ENCODE measurements around the gene LDLRAP1. TPM values are rescaled to one million over a fixed set of nuclear protein-coding genes. Genes with fewer than 3 reads are reported as not detected.

The LDLRAP1 gene
- total and polyA plus RNA-seq, 9 of the 15 experiments (the other 6 are each of a cell fraction or from before 2014, with no cell fraction given): 0.56 to 29.6 (median 16.2) TPM

GRCh38 chr1:25550155-25550506 lies 6.7 kb downstream of the LDLRAP1 start (continued):
- peak; percentile 97 for TF ChIP-seq JUND (IDR thresholded peaks at IDR 0.05; ENCODE audit: borderline replicate concordance, low read depth, low read length)
- peak; percentile 91 for TF ChIP-seq JUND (tag; IDR thresholded peaks at IDR 0.05; ENCODE audit: borderline replicate concordance, low read depth, low read length)
- TF ChIP-seq RAD51 (IDR thresholded peaks at IDR 0.05; ENCODE audit: borderline replicate concordance, low read depth): no peak
- peak; percentile 81; the same call in 1 of the 2 replicates for TF ChIP-seq ARID3A (IDR thresholded peaks at IDR 0.05; ENCODE audit: borderline replicate concordance, low read depth, low read length)
- TF ChIP-seq MEF2A (IDR thresholded peaks at IDR 0.05; ENCODE audit: control insufficient read depth, low read depth, low read length): no peak
- TF ChIP-seq E2F1 (CRISPR knock-in tag; IDR thresholded peaks at IDR 0.05): no peak
- TF ChIP-seq HMG20A (CRISPR knock-in tag; conservative IDR thresholded peaks at IDR 0.05): no peak
- TF ChIP-seq ZSCAN32 (CRISPR knock-in tag; IDR thresholded peaks at IDR 0.05): no peak
- TF ChIP-seq ARID1B (IDR thresholded peaks at IDR 0.05): peak; percentile 70
- no peak for TF ChIP-seq PHF20 (IDR thresholded peaks at IDR 0.05; ENCODE audit: partially characterized antibody)
- TF ChIP-seq SPI1 (IDR thresholded peaks at IDR 0.05; ENCODE audit: borderline replicate concordance, low read depth, low read length): no peak
- TF ChIP-seq NR1H2 (CRISPR knock-in tag; IDR thresholded peaks at IDR 0.05): no peak
- peak; percentile 91 for TF ChIP-seq JUN (IDR thresholded peaks at IDR 0.05; ENCODE audit: borderline replicate concordance, low read depth, low read length)
- TF ChIP-seq JUN (CRISPR knock-in tag; IDR thresholded peaks at IDR 0.05; ENCODE audit: borderline replicate concordance): peak; percentile 88
- peak; percentile 84 for TF ChIP-seq ATF7 (IDR thresholded peaks at IDR 0.05)
- TF ChIP-seq, protein P1, sequence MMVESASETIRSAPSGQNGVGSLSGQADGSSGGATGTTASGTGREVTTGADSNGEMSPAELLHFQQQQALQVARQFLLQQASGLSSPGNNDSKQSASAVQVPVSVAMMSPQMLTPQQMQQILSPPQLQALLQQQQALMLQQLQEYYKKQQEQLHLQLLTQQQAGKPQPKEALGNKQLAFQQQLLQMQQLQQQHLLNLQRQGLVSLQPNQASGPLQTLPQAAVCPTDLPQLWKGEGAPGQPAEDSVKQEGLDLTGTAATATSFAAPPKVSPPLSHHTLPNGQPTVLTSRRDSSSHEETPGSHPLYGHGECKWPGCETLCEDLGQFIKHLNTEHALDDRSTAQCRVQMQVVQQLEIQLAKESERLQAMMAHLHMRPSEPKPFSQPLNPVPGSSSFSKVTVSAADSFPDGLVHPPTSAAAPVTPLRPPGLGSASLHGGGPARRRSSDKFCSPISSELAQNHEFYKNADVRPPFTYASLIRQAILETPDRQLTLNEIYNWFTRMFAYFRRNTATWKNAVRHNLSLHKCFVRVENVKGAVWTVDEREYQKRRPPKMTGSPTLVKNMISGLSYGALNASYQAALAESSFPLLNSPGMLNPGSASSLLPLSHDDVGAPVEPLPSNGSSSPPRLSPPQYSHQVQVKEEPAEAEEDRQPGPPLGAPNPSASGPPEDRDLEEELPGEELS (CRISPR knock-in tag; IDR thresholded peaks at IDR 0.05; ENCODE audit: borderline replicate concordance): no peak
- no peak for TF ChIP-seq MIER1 (IDR thresholded peaks at IDR 0.05; ENCODE audit: low read depth)
- TF ChIP-seq EP300 (IDR thresholded peaks at IDR 0.05; ENCODE audit: low read length): peak; percentile 61; the same call in 1 of the 2 replicates
- TF ChIP-seq ZNF24 (IDR thresholded peaks at IDR 0.05): no peak
- peak; percentile 96 for TF ChIP-seq ATF3 (IDR thresholded peaks at IDR 0.05)
- TF ChIP-seq ATF3 (CRISPR knock-in tag; conservative IDR thresholded peaks at IDR 0.05): peak; percentile 86; the same call in 1 of the 2 replicates
- no peak for TF ChIP-seq HNRNPLL (IDR thresholded peaks at IDR 0.05; ENCODE audit: low read depth, low read length, poor library complexity, severe bottlenecking)
- TF ChIP-seq PYGO2 (tag; IDR thresholded peaks at IDR 0.05): no peak
- peak; percentile 50 for TF ChIP-seq FOS (IDR thresholded peaks at IDR 0.05; ENCODE audit: extremely low read depth, insufficient read length)
- TF ChIP-seq GATA2 (CRISPR knock-in tag; IDR thresholded peaks at IDR 0.05): peak; percentile 28; the same call in 1 of the 2 replicates
- TF ChIP-seq TSC22D4 (tag; IDR thresholded peaks at IDR 0.05): no peak

Data from K562 (cell line).